ENCODE results near the gene PACS1.

GRCh38 chr11:66216911-66217310 is 146.8 kb downstream of the PACS1 start:
- no peak for TF ChIP-seq POLR2AphosphoS5 (IDR thresholded peaks at IDR 0.05; ENCODE audit: low read depth, low read length)
- TF ChIP-seq USF2 (IDR thresholded peaks at IDR 0.05; ENCODE audit: borderline replicate concordance, low read depth, low read length) = no peak
- no peak for TF ChIP-seq JUND (IDR thresholded peaks at IDR 0.05)
- TF ChIP-seq CTCF (IDR thresholded peaks at IDR 0.05) = no peak
- TF ChIP-seq REST (IDR thresholded peaks at IDR 0.05; ENCODE audit: low read depth, low read length) = no peak
- TF ChIP-seq TAF1 (IDR thresholded peaks at IDR 0.05; ENCODE audit: borderline replicate concordance, low read depth, low read length) = no peak
- no peak for TF ChIP-seq MAX (IDR thresholded peaks at IDR 0.05; ENCODE audit: low read depth)
- TF ChIP-seq NRF1 (IDR thresholded peaks at IDR 0.05; ENCODE audit: low read depth, low read length) = no peak
- no peak for TF ChIP-seq EZH2phosphoT487 (IDR thresholded peaks at IDR 0.05; ENCODE audit: borderline replicate concordance, low read depth)
- no peak for TF ChIP-seq CHD2 (IDR thresholded peaks at IDR 0.05; ENCODE audit: low read length, partially characterized antibody)

Measured in SK-N-SH (cell line).